ENCODE data around the gene SOWAHB. TPM values are rescaled to one million over a fixed set of nuclear protein-coding genes. Genes with fewer than 3 reads are reported as not detected.

The SOWAHB gene
- total RNA-seq, 1 donor from 2014 or later, result 0.75 TPM

GRCh38 chr4:76923619-76924357 lies 25.8 kb upstream of the SOWAHB start:
- no peaks in the 10 kb centered on the region for H3K4me1 Mint-ChIP-seq (ENCODE audit: unreplicated experiment)
- H3K27me3 Mint-ChIP-seq (ENCODE audit: unreplicated experiment), result no peaks in the 10 kb centered on the region
- no peaks in the 10 kb centered on the region for H3K36me3 Mint-ChIP-seq (ENCODE audit: unreplicated experiment)
- TF ChIP-seq, protein P1, sequence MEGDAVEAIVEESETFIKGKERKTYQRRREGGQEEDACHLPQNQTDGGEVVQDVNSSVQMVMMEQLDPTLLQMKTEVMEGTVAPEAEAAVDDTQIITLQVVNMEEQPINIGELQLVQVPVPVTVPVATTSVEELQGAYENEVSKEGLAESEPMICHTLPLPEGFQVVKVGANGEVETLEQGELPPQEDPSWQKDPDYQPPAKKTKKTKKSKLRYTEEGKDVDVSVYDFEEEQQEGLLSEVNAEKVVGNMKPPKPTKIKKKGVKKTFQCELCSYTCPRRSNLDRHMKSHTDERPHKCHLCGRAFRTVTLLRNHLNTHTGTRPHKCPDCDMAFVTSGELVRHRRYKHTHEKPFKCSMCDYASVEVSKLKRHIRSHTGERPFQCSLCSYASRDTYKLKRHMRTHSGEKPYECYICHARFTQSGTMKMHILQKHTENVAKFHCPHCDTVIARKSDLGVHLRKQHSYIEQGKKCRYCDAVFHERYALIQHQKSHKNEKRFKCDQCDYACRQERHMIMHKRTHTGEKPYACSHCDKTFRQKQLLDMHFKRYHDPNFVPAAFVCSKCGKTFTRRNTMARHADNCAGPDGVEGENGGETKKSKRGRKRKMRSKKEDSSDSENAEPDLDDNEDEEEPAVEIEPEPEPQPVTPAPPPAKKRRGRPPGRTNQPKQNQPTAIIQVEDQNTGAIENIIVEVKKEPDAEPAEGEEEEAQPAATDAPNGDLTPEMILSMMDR (IDR thresholded peaks at IDR 0.05), result no peak
- no peak overlapping the region for H3K27ac Mint-ChIP-seq (ENCODE audit: unreplicated experiment)
- H3K4me3 Mint-ChIP-seq (ENCODE audit: unreplicated experiment), result no peak overlapping the region
- no peak for DNase-seq (ENCODE audit: extremely low spot score, unreplicated experiment)
- H3K9me3 Mint-ChIP-seq (ENCODE audit: unreplicated experiment), result no peaks in the 10 kb centered on the region

DNA sequence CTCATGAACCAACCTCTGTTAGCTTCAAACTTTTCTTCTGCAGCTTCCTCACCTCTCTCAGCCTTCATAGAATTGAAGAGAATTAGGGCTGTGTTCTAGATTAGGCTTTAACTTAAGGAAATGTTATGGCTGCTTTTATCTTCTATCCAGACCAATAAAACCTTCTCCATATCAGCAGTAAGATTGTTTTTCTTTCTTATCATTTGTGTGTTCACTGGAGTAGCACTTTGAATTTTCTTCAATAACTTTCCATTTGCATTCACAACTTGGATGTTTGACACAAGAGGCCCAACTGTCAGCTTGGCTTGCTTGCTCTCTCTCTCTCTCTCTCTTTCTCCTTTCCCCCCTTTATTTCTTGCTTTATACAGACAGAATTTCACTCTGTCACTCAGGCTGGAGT lies 22.8 kb upstream of the SOWAHB start:
- no peaks in the 10 kb centered on the region for H3K27me3 Mint-ChIP-seq (ENCODE audit: unreplicated experiment)
- TF ChIP-seq, protein P1 (IDR thresholded peaks at IDR 0.05), result no peak
- DNase-seq (ENCODE audit: extremely low spot score, unreplicated experiment), result no peak
- H3K27ac Mint-ChIP-seq (ENCODE audit: unreplicated experiment), result no peak overlapping the region
- no peak overlapping the region for H3K4me3 Mint-ChIP-seq (ENCODE audit: unreplicated experiment)
- H3K4me1 Mint-ChIP-seq (ENCODE audit: unreplicated experiment), result no peaks in the 10 kb centered on the region
- H3K36me3 Mint-ChIP-seq (ENCODE audit: unreplicated experiment), result no peaks in the 10 kb centered on the region
- no peaks in the 10 kb centered on the region for H3K9me3 Mint-ChIP-seq (ENCODE audit: unreplicated experiment)

DNA sequence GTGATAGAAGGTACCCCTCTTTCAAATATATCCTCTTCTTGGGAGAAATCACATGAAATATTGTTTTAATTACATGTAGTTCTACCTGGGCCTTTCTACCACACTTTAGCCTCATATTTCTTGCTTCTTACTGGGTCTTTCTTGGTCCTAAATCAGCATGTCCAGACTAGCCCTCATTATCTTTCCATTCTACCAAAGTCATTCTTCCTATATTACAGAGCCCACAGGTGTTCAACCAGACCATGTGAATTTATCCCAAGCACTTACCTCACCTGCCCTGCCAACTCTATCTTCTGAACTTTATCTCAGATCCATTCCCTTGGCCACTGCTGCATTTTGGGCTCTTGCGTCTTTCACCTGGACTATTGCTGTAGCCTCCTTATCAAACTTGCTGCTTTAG lies 11.8 kb upstream of the SOWAHB start:
- Mint-ChIP-seq H3K27me3 (ENCODE audit: unreplicated experiment) (no peaks in the 10 kb centered on the region), H3K36me3 (ENCODE audit: unreplicated experiment) (peaks cover 1% of the 10 kb centered on the region), H3K9me3 (ENCODE audit: unreplicated experiment) (peaks cover 18% of the 10 kb centered on the region), H3K27ac (ENCODE audit: unreplicated experiment) (no peak overlapping the region), H3K4me1 (ENCODE audit: unreplicated experiment) (peaks cover 27% of the 10 kb centered on the region), H3K4me3 (ENCODE audit: unreplicated experiment) (no peak overlapping the region)
- TF ChIP-seq, protein P1 (IDR thresholded peaks at IDR 0.05), result no peak
- no peak for DNase-seq (ENCODE audit: extremely low spot score, unreplicated experiment)

- Mint-ChIP-seq H3K9me3 (ENCODE audit: unreplicated experiment) (peaks cover 16% of the 10 kb centered on the region), H3K4me3 (ENCODE audit: unreplicated experiment) (no peak overlapping the region), H3K36me3 (ENCODE audit: unreplicated experiment) (peaks cover 1% of the 10 kb centered on the region), H3K4me1 (ENCODE audit: unreplicated experiment) (peaks cover 11% of the 10 kb centered on the region), H3K27ac (ENCODE audit: unreplicated experiment) (peak overlapping the region; percentile 74), H3K27me3 (ENCODE audit: unreplicated experiment) (no peaks in the 10 kb centered on the region)
- TF ChIP-seq, protein P1 (IDR thresholded peaks at IDR 0.05), result no peak
- no peak for DNase-seq (ENCODE audit: extremely low spot score, unreplicated experiment)
These were observed 7.6 kb upstream of the SOWAHB start for GRCh38 chr4:76905521-76905920.

DNA sequence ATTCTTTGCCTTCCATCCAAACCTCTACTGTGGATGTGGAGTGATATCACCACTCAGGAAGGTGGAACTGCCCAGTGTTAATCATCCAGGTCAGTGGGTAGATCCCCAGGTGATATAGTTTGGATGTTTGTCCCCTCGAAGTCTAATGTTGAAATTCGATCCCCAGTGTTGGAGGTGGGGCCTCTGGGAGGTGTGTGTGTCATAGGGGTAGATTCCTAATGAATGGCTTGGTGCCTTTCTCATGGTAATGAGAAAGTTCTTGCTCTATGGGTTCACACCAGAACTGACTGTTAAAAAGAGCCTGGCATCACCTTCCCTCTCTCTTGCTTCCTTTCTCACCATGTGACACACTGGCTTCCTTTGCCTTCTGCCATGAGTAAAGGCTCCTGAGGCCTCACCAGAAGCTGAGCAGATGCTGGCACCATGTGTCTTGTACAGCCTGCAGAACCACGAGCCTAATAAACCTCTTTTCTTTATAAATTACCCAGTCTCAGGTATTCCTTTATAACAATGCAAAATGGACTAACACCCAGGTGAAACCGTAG lies 6.8 kb upstream of the SOWAHB start:
- TF ChIP-seq, protein P1 (IDR thresholded peaks at IDR 0.05), result no peak
- no peak overlapping the region for H3K27ac Mint-ChIP-seq (ENCODE audit: unreplicated experiment)

More for the DNA sequence above, 6.8 kb upstream of the SOWAHB start:
- H3K9me3 Mint-ChIP-seq (ENCODE audit: unreplicated experiment), result peaks cover 14% of the 10 kb centered on the region
- H3K4me3 Mint-ChIP-seq (ENCODE audit: unreplicated experiment), result no peak overlapping the region
- H3K36me3 Mint-ChIP-seq (ENCODE audit: unreplicated experiment), result peaks cover 1% of the 10 kb centered on the region
- no peaks in the 10 kb centered on the region for H3K27me3 Mint-ChIP-seq (ENCODE audit: unreplicated experiment)
- no peak for DNase-seq (ENCODE audit: extremely low spot score, unreplicated experiment)
- peaks cover 11% of the 10 kb centered on the region for H3K4me1 Mint-ChIP-seq (ENCODE audit: unreplicated experiment)
